ENCODE measurements around the gene TGM3.

DNA sequence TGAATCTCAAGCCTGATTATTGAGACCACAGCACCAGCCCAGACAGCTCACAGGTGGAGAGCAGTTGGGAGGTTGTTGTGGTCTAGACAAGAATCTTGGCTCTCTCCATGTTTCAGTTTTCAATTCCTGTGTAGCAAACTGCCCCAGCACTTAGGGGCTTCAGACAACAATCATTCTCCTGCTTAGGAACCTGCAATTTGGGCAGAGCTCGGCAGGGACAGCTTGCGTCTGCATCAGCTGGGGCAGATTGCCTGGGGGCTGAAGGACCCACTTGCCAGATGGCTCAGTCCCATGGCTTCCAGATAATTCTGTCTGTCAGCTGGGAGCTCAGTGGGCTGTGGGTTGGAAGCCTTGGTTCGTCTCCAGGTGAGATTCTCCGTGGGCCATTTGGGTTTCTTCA is 91.8 kb downstream of the TGM3 start:
- TF ChIP-seq ZNF10 (tag by site-specific recombination; IDR thresholded peaks at IDR 0.05) (no peak), ZNF175 (tag by site-specific recombination; IDR thresholded peaks at IDR 0.05) (no peak), SP2 (tag by site-specific recombination; IDR thresholded peaks at IDR 0.05) (no peak), ZNF658 (tag by site-specific recombination; IDR thresholded peaks at IDR 0.05) (no peak), INSM2 (tag by site-specific recombination; IDR thresholded peaks at IDR 0.05) (no peak), YY1 (tag by site-specific recombination; IDR thresholded peaks at IDR 0.05) (no peak), KLF9 (tag by site-specific recombination; IDR thresholded peaks at IDR 0.05; ENCODE audit: low read depth) (no peak), ZNF777 (tag by site-specific recombination; IDR thresholded peaks at IDR 0.05; ENCODE audit: borderline replicate concordance) (no peak)
- TF ChIP-seq, protein P1, sequence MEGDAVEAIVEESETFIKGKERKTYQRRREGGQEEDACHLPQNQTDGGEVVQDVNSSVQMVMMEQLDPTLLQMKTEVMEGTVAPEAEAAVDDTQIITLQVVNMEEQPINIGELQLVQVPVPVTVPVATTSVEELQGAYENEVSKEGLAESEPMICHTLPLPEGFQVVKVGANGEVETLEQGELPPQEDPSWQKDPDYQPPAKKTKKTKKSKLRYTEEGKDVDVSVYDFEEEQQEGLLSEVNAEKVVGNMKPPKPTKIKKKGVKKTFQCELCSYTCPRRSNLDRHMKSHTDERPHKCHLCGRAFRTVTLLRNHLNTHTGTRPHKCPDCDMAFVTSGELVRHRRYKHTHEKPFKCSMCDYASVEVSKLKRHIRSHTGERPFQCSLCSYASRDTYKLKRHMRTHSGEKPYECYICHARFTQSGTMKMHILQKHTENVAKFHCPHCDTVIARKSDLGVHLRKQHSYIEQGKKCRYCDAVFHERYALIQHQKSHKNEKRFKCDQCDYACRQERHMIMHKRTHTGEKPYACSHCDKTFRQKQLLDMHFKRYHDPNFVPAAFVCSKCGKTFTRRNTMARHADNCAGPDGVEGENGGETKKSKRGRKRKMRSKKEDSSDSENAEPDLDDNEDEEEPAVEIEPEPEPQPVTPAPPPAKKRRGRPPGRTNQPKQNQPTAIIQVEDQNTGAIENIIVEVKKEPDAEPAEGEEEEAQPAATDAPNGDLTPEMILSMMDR (tag by site-specific recombination; IDR thresholded peaks at IDR 0.05) = no peak

Data from HEK293 (cell line).